ENCODE data around the gene EIF4B. TPM values are rescaled to one million over a fixed set of nuclear protein-coding genes. Genes with fewer than 3 reads are reported as not detected.

The EIF4B gene
- total and polyA plus RNA-seq, 2 of the 13 experiments (the other 11 are each of a cell fraction or from before 2014, with no cell fraction given): 416 to 548 TPM

- TF ChIP-seq, protein P1, sequence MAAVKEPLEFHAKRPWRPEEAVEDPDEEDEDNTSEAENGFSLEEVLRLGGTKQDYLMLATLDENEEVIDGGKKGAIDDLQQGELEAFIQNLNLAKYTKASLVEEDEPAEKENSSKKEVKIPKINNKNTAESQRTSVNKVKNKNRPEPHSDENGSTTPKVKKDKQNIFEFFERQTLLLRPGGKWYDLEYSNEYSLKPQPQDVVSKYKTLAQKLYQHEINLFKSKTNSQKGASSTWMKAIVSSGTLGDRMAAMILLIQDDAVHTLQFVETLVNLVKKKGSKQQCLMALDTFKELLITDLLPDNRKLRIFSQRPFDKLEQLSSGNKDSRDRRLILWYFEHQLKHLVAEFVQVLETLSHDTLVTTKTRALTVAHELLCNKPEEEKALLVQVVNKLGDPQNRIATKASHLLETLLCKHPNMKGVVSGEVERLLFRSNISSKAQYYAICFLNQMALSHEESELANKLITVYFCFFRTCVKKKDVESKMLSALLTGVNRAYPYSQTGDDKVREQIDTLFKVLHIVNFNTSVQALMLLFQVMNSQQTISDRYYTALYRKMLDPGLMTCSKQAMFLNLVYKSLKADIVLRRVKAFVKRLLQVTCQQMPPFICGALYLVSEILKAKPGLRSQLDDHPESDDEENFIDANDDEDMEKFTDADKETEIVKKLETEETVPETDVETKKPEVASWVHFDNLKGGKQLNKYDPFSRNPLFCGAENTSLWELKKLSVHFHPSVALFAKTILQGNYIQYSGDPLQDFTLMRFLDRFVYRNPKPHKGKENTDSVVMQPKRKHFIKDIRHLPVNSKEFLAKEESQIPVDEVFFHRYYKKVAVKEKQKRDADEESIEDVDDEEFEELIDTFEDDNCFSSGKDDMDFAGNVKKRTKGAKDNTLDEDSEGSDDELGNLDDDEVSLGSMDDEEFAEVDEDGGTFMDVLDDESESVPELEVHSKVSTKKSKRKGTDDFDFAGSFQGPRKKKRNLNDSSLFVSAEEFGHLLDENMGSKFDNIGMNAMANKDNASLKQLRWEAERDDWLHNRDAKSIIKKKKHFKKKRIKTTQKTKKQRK (IDR thresholded peaks at IDR 0.05; ENCODE audit: low read length): no peak
- TF ChIP-seq PAX8 (CRISPR knock-in tag; IDR thresholded peaks at IDR 0.05; ENCODE audit: borderline replicate concordance) (no peak), MAFG (CRISPR knock-in tag; IDR thresholded peaks at IDR 0.05) (no peak), KLF15 (CRISPR knock-in tag; IDR thresholded peaks at IDR 0.05; ENCODE audit: borderline replicate concordance) (no peak), SRSF1 (optimal IDR thresholded peaks at IDR 0.05; ENCODE audit: low read depth, low read length) (peak; percentile 26), ZNF768 (CRISPR knock-in tag; IDR thresholded peaks at IDR 0.05) (no peak), SP2 (CRISPR knock-in tag; IDR thresholded peaks at IDR 0.05) (no peak), AHR (CRISPR knock-in tag; IDR thresholded peaks at IDR 0.05) (0 out of 2 replicates have a peak, but pooled peaks have one; percentile 5), FOXK1 (CRISPR knock-in tag; IDR thresholded peaks at IDR 0.05; ENCODE audit: borderline replicate concordance, low read depth) (peak; percentile 88; the same call in 1 of the 2 replicates), HOXA9 (CRISPR knock-in tag; IDR thresholded peaks at IDR 0.05; ENCODE audit: borderline replicate concordance) (no peak)
- TF ChIP-seq, protein P2, sequence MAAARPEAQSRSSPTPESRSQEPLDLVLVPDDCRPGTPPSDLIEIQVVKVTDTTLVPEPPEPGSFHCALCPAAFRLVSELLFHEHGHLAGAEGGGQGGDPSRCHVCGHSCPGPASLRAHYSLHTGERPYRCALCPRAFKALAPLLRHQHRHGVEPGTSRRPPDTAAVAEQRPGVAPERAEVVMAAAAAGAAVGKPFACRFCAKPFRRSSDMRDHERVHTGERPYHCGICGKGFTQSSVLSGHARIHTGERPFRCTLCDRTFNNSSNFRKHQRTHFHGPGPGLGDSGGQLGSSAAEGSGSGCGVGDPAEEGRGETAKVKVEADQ (CRISPR knock-in tag; IDR thresholded peaks at IDR 0.05; ENCODE audit: borderline replicate concordance): no peak
- TF ChIP-seq, protein P3, sequence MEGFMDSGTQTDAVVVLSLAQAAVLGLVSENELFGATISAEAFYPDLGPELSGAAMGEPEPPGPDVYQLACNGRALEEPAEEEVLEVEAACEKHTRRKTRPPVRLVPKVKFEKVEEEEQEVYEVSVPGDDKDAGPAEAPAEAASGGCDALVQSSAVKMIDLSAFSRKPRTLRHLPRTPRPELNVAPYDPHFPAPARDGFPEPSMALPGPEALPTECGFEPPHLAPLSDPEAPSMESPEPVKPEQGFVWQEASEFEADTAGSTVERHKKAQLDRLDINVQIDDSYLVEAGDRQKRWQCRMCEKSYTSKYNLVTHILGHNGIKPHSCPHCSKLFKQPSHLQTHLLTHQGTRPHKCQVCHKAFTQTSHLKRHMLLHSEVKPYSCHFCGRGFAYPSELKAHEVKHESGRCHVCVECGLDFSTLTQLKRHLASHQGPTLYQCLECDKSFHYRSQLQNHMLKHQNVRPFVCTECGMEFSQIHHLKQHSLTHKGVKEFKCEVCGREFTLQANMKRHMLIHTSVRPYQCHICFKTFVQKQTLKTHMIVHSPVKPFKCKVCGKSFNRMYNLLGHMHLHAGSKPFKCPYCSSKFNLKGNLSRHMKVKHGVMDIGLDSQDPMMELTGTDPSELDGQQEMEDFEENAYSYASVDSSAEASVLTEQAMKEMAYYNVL (CRISPR knock-in tag; IDR thresholded peaks at IDR 0.05; ENCODE audit: borderline replicate concordance): no peak
- TF ChIP-seq, protein P4, sequence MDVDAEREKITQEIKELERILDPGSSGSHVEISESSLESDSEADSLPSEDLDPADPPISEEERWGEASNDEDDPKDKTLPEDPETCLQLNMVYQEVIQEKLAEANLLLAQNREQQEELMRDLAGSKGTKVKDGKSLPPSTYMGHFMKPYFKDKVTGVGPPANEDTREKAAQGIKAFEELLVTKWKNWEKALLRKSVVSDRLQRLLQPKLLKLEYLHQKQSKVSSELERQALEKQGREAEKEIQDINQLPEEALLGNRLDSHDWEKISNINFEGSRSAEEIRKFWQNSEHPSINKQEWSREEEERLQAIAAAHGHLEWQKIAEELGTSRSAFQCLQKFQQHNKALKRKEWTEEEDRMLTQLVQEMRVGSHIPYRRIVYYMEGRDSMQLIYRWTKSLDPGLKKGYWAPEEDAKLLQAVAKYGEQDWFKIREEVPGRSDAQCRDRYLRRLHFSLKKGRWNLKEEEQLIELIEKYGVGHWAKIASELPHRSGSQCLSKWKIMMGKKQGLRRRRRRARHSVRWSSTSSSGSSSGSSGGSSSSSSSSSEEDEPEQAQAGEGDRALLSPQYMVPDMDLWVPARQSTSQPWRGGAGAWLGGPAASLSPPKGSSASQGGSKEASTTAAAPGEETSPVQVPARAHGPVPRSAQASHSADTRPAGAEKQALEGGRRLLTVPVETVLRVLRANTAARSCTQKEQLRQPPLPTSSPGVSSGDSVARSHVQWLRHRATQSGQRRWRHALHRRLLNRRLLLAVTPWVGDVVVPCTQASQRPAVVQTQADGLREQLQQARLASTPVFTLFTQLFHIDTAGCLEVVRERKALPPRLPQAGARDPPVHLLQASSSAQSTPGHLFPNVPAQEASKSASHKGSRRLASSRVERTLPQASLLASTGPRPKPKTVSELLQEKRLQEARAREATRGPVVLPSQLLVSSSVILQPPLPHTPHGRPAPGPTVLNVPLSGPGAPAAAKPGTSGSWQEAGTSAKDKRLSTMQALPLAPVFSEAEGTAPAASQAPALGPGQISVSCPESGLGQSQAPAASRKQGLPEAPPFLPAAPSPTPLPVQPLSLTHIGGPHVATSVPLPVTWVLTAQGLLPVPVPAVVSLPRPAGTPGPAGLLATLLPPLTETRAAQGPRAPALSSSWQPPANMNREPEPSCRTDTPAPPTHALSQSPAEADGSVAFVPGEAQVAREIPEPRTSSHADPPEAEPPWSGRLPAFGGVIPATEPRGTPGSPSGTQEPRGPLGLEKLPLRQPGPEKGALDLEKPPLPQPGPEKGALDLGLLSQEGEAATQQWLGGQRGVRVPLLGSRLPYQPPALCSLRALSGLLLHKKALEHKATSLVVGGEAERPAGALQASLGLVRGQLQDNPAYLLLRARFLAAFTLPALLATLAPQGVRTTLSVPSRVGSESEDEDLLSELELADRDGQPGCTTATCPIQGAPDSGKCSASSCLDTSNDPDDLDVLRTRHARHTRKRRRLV (CRISPR knock-in tag; IDR thresholded peaks at IDR 0.05): no peak
- TF ChIP-seq, protein P5, sequence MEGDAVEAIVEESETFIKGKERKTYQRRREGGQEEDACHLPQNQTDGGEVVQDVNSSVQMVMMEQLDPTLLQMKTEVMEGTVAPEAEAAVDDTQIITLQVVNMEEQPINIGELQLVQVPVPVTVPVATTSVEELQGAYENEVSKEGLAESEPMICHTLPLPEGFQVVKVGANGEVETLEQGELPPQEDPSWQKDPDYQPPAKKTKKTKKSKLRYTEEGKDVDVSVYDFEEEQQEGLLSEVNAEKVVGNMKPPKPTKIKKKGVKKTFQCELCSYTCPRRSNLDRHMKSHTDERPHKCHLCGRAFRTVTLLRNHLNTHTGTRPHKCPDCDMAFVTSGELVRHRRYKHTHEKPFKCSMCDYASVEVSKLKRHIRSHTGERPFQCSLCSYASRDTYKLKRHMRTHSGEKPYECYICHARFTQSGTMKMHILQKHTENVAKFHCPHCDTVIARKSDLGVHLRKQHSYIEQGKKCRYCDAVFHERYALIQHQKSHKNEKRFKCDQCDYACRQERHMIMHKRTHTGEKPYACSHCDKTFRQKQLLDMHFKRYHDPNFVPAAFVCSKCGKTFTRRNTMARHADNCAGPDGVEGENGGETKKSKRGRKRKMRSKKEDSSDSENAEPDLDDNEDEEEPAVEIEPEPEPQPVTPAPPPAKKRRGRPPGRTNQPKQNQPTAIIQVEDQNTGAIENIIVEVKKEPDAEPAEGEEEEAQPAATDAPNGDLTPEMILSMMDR (CRISPR knock-in tag; IDR thresholded peaks at IDR 0.05): peak; percentile 69
- TF ChIP-seq, protein P6, sequence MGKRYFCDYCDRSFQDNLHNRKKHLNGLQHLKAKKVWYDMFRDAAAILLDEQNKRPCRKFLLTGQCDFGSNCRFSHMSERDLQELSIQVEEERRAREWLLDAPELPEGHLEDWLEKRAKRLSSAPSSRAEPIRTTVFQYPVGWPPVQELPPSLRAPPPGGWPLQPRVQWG (CRISPR knock-in tag; IDR thresholded peaks at IDR 0.05; ENCODE audit: borderline replicate concordance, low read depth): no peak
Measured at GRCh38 chr12:53061404-53062010, 55.3 kb downstream of the EIF4B start (continued).
